Neural progenitor cell (in vitro differentiated cells): ENCODE data around the gene PEPD. TPM values are rescaled to one million over a fixed set of nuclear protein-coding genes. Genes with fewer than 3 reads are reported as not detected.

Experiments
- DNase-seq: peaks from one replicate; pipeline ENCODE4 v3.0.0-alpha.2; 2016; ENCODE audit warnings: low spot score
- H2AFZ ChIP-seq: fragments of 200-600 bp; sonication (generic); replicated peaks from 2 replicates; pipeline ENCODE4 v1.6.1; 2016; ENCODE audit warnings: antibody characterized with exemption
- H3F3A ChIP-seq: fragments of 200-600 bp; sonication (generic); 2 replicates; pipeline ENCODE4 v1.6.1; 2016; ENCODE audit warnings: antibody characterized with exemption, low read depth
- H3K27ac ChIP-seq: fragments of 200-600 bp; sonication (generic); 2 replicates; pipeline ENCODE4 v1.5.1; 2016; ENCODE audit warnings: mild to moderate bottlenecking
- H3K27me3 ChIP-seq: fragments of 200-600 bp; sonication (generic); 2 replicates; pipeline ENCODE4 v1.6.1; 2016; ENCODE audit warnings: mild to moderate bottlenecking, moderate library complexity
- H3K36me3 ChIP-seq: fragments of 200-600 bp; sonication (generic); 2 replicates; pipeline ENCODE4 v1.5.1; 2016
- H3K4me1 ChIP-seq: fragments of 200-600 bp; sonication (generic); 2 replicates; pipeline ENCODE4 v1.6.1; 2016; ENCODE audit warnings: mixed run types
- H3K4me2 ChIP-seq: fragments of 200-600 bp; sonication (generic); 2 replicates; pipeline ENCODE4 v1.6.1; 2016
- H3K4me3 ChIP-seq: fragments of 200-600 bp; sonication (generic); 2 replicates; pipeline ENCODE4 v1.5.1; 2016
- H3K79me2 ChIP-seq: fragments of 200-600 bp; sonication (generic); 2 replicates; pipeline ENCODE4 v1.6.1; 2016; ENCODE audit warnings: low read depth
- H3K9ac ChIP-seq: fragments of 200-600 bp; sonication (generic); 2 replicates; pipeline ENCODE4 v1.6.1; 2016
- H3K9me3 ChIP-seq: fragments of 200-600 bp; sonication (generic); 2 replicates; pipeline ENCODE4 v1.5.1; 2016; ENCODE audit warnings: low read depth
- H4K20me1 ChIP-seq: fragments of 200-600 bp; sonication (generic); 2 replicates; pipeline ENCODE4 v1.6.1; 2016; ENCODE audit warnings: low read depth
- H3K27ac Mint-ChIP-seq: 3 replicates; pipeline ENCODE4 v1.8.0; 2021; ENCODE audit warnings: mixed read lengths
- H3K27me3 Mint-ChIP-seq: 2 replicates; pipeline ENCODE4 v1.8.0; 2022; ENCODE audit warnings: low read depth, mild to moderate bottlenecking, inconsistent platforms, moderate library complexity, mixed read lengths; ENCODE audit not compliant: insufficient read depth
- H3K36me3 Mint-ChIP-seq: 3 replicates; pipeline ENCODE4 v1.8.0; 2021; ENCODE audit warnings: mixed read lengths
- H3K4me1 Mint-ChIP-seq: 3 replicates; pipeline ENCODE4 v1.8.0; 2021; ENCODE audit warnings: mixed read lengths
- H3K4me3 Mint-ChIP-seq: 3 replicates; pipeline ENCODE4 v1.8.0; 2021; ENCODE audit warnings: mild to moderate bottlenecking, moderate library complexity, mixed read lengths
- H3K9me3 Mint-ChIP-seq: 3 replicates; pipeline ENCODE4 v1.8.0; 2020; ENCODE audit warnings: mixed read lengths
- CTCF ChIP-seq: fragments of 200-600 bp; sonication (generic); IDR thresholded peaks from 2 replicates; pipeline ENCODE4 v1.5.1; 2017; ENCODE audit warnings: antibody characterized with exemption, mild to moderate bottlenecking
- EZH2 ChIP-seq: fragments of 200-600 bp; sonication (generic); IDR thresholded peaks from 2 replicates; pipeline ENCODE4 v1.6.1; 2017; ENCODE audit warnings: antibody characterized with exemption, mild to moderate bottlenecking, moderate library complexity
- EZH2phosphoT487 ChIP-seq: fragments of 200-600 bp; sonication (generic); IDR thresholded peaks from 2 replicates; pipeline ENCODE4 v1.6.1; 2017; ENCODE audit warnings: antibody characterized with exemption
- total RNA-seq: library from RNA; depleted of rRNA; stranded (reverse); fragments of >200 nt; gene quantifications from 2 replicates; pipeline ENCODE4 v1.2.3, GENCODE V29; 2015; ENCODE audit warnings: low replicate concordance

Gene PEPD
- total RNA-seq, 1 donor from 2014 or later: 47.0 TPM

- Mint-ChIP-seq H3K9me3 (no peaks in the 10 kb centered on the region), H3K27me3 (peaks cover 3% of the 10 kb centered on the region), H3K4me1 (peaks cover 17% of the 10 kb centered on the region), H3K4me3 (no peak overlapping the region), H3K36me3 (peaks cover 4% of the 10 kb centered on the region), H3K27ac (no peak overlapping the region)
- H3K9ac ChIP-seq: no peak overlapping the region
- no peaks in the 10 kb centered on the region for H3K36me3 ChIP-seq
- H4K20me1 ChIP-seq: peaks cover 17% of the 10 kb centered on the region
- TF ChIP-seq CTCF (no peak), EZH2phosphoT487 (no peak), EZH2 (no peak)
- peaks cover 12% of the 10 kb centered on the region for H3K4me1 ChIP-seq
- no peak for DNase-seq
- H3K27ac ChIP-seq: no peak overlapping the region
- H3K4me2 ChIP-seq: no peak overlapping the region
- H3K79me2 ChIP-seq: peaks cover 18% of the 10 kb centered on the region
- peaks cover 10% of the 10 kb centered on the region for H3F3A ChIP-seq
- H3K27me3 ChIP-seq: peaks cover 6% of the 10 kb centered on the region
- no peak overlapping the region for H3K4me3 ChIP-seq
- no peak overlapping the region for H2AFZ ChIP-seq
- no peaks in the 10 kb centered on the region for H3K9me3 ChIP-seq
Measured at GRCh38 chr19:33370783-33371182, 150.8 kb downstream of the PEPD start.

GRCh38 chr19:33368074-33368864 is 153.3 kb downstream of the PEPD start:
- peaks cover 3% of the 10 kb centered on the region for H3K27me3 Mint-ChIP-seq
- Histone ChIP-seq H3K27me3 (no peaks in the 10 kb centered on the region), H3K9me3 (no peaks in the 10 kb centered on the region), H3K9ac (no peak overlapping the region), H4K20me1 (no peaks in the 10 kb centered on the region), H2AFZ (no peak overlapping the region), H3K4me3 (no peak overlapping the region), H3K27ac (no peak overlapping the region), H3K4me2 (no peak overlapping the region), H3F3A (peaks cover 5% of the 10 kb centered on the region), H3K36me3 (no peaks in the 10 kb centered on the region), H3K79me2 (no peaks in the 10 kb centered on the region), H3K4me1 (no peaks in the 10 kb centered on the region)
- H3K4me3 Mint-ChIP-seq: no peak overlapping the region
- H3K9me3 Mint-ChIP-seq: no peaks in the 10 kb centered on the region
- no peak overlapping the region for H3K27ac Mint-ChIP-seq
- no peak for DNase-seq
- peaks cover 2% of the 10 kb centered on the region for H3K4me1 Mint-ChIP-seq
- TF ChIP-seq EZH2 (no peak), CTCF (no peak), EZH2phosphoT487 (no peak)
- no peaks in the 10 kb centered on the region for H3K36me3 Mint-ChIP-seq

- no peaks in the 10 kb centered on the region for H3K9me3 Mint-ChIP-seq
- H3K4me1 Mint-ChIP-seq: no peaks in the 10 kb centered on the region
- H3K27me3 ChIP-seq: no peaks in the 10 kb centered on the region
Measured at GRCh38 chr19:33366897-33367296, 154.7 kb downstream of the PEPD start.

More at GRCh38 chr19:33366897-33367296, 154.7 kb downstream of the PEPD start:
- DNase-seq: no peak
- no peak overlapping the region for H3K9ac ChIP-seq
- no peaks in the 10 kb centered on the region for H3F3A ChIP-seq
- no peak overlapping the region for H3K27ac ChIP-seq
- Mint-ChIP-seq H3K36me3 (no peaks in the 10 kb centered on the region), H3K4me3 (no peak overlapping the region), H3K27me3 (peaks cover 6% of the 10 kb centered on the region), H3K27ac (no peak overlapping the region)
- no peaks in the 10 kb centered on the region for H4K20me1 ChIP-seq
- H3K4me3 ChIP-seq: no peak overlapping the region
- no peaks in the 10 kb centered on the region for H3K9me3 ChIP-seq
- no peak overlapping the region for H3K4me2 ChIP-seq
- no peaks in the 10 kb centered on the region for H3K4me1 ChIP-seq
- no peak overlapping the region for H2AFZ ChIP-seq
- H3K36me3 ChIP-seq: no peaks in the 10 kb centered on the region
- TF ChIP-seq EZH2phosphoT487: no peak
- TF ChIP-seq CTCF: no peak
- TF ChIP-seq EZH2: no peak
- no peaks in the 10 kb centered on the region for H3K79me2 ChIP-seq
